Tibial artery (tissue), 4 donors: ENCODE data around the gene ATG9B.
A peak's percentile ranks its signal among the peaks of the same experiment; 100 is the strongest.

Experiments
- DNase-seq, 2 donors: peaks; one replicate each; pipeline ENCODE4 v3.0.0-alpha.2; 2019
- H3K27ac ChIP-seq, 2 donors: fragments of 200-600 bp; sonication (generic) in 1 of 2; 1 replicate in 1 of 2; 2 replicates in 1 of 2; pipeline ENCODE4 v1.5.1; 2018 to 2019; ENCODE audit warnings: mild to moderate bottlenecking in 1 of 2
- H3K27me3 ChIP-seq, 2 donors: fragments of 200-600 bp; sonication (generic) in 1 of 2; one replicate each; pipeline versions ENCODE4 v1.5.1 to v1.6.0; 2016 to 2019
- H3K36me3 ChIP-seq, 3 donors: fragments of 200-600 bp; sonication (generic) in 2 of 3; one replicate each; pipeline ENCODE4 v1.5.1; 2016 to 2019; ENCODE audit warnings: mild to moderate bottlenecking in 2 of 3
- H3K4me1 ChIP-seq, 4 donors: fragments of 200-600 bp; sonication (generic) in 2 of 4; 1 replicate in 3 of 4; 2 replicates in 1 of 4; pipeline ENCODE4 v1.5.1; 2016 to 2019
- H3K4me3 ChIP-seq, 2 donors: fragments of 200-600 bp; sonication (generic) in 1 of 2; 1 replicate in 1 of 2; 2 replicates in 1 of 2; pipeline ENCODE4 v1.5.1; 2018 to 2019; ENCODE audit warnings: mild to moderate bottlenecking in 2 of 2
- H3K9me3 ChIP-seq, 3 donors: fragments of 200-600 bp; sonication (generic) in 1 of 3; one replicate each; pipeline ENCODE4 v1.5.1; 2016 to 2019
- intact Hi-C: fragments of 100-400 bp; cut with DNase I; formaldehyde crosslinking; loops from one replicate; pipeline ENCODE4 v1.15.0; 2023; ENCODE audit warnings: low total_unique reads
- TF ChIP-seq, protein P1 (sequence below), 2 experiments: fragments of 200-600 bp in 1 of 2; fragments of 450-650 bp in 1 of 2; IDR thresholded peaks; one replicate each; pipeline ENCODE4 v1.5.1; 2017 to 2019; ENCODE audit warnings: antibody characterized with exemption in 2 of 2, mild to moderate bottlenecking in 1 of 2, moderate library complexity in 1 of 2

ATG9B gene

DNA sequence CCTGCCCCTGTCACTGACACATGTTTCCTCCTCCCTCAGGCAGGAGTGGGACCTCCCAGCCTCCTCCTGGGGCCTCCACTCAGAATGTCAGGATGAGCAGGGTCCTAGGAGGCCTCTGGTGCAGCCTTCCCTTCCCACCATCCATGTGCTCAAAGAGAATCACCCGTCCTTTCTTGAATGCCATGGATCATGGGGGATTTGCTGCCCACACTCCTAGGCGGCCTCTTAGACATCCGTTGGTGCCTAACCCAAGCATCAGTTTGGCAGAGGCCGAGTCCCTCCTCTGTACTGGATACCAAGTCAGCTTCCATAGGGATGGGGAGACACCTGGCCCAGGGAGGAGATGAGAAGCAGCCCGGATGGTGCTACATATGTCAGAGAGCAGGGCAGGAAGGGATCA is 26.5 kb downstream of the ATG9B start:
- Histone ChIP-seq H3K4me3 (no peak overlapping the region), H3K4me1 (no peaks in the 10 kb centered on the region), H3K27me3 (peaks cover 0 to 72% of the 10 kb centered on the region in 2 donors), H3K36me3 (no peaks in the 10 kb centered on the region), H3K9me3 (no peaks in the 10 kb centered on the region), H3K27ac (no peak overlapping the region)
- intact Hi-C loops = no loop called here
- TF ChIP-seq, protein P1, sequence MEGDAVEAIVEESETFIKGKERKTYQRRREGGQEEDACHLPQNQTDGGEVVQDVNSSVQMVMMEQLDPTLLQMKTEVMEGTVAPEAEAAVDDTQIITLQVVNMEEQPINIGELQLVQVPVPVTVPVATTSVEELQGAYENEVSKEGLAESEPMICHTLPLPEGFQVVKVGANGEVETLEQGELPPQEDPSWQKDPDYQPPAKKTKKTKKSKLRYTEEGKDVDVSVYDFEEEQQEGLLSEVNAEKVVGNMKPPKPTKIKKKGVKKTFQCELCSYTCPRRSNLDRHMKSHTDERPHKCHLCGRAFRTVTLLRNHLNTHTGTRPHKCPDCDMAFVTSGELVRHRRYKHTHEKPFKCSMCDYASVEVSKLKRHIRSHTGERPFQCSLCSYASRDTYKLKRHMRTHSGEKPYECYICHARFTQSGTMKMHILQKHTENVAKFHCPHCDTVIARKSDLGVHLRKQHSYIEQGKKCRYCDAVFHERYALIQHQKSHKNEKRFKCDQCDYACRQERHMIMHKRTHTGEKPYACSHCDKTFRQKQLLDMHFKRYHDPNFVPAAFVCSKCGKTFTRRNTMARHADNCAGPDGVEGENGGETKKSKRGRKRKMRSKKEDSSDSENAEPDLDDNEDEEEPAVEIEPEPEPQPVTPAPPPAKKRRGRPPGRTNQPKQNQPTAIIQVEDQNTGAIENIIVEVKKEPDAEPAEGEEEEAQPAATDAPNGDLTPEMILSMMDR (IDR thresholded peaks at IDR 0.05) = no peak
- DNase-seq = no peak

DNA sequence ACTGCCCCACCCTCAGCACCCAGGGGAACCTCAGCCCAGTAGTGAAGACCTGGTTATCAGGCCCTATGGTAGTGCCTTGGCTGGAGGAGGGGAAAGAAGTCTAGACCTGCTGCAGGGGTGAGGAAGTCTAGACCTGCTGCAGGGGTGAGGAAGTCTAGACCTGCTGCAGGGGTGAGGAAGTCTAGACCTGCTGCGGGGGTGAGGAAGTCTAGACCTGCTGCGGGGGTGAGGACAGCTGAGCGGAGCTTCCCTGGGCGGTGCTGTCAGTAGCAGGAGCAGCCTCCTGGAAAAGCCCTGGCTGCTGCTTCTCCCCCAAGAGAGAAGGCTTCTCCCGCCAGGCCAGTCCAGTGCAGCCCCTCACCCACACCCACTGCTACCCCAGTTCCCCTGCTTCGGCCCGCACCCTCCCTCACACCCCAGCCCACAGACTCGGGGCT is 27.2 kb downstream of the ATG9B start:
- H3K27ac ChIP-seq = no peak overlapping the region
- H3K27me3 ChIP-seq = peaks cover 0 to 72% of the 10 kb centered on the region in 2 donors
- no peaks in the 10 kb centered on the region for H3K36me3 ChIP-seq
- H3K4me1 ChIP-seq = no peaks in the 10 kb centered on the region
- no peak for DNase-seq
- TF ChIP-seq, protein P1 (IDR thresholded peaks at IDR 0.05) = no peak
- intact Hi-C loops = no loop called here
- H3K9me3 ChIP-seq = no peaks in the 10 kb centered on the region
- no peak overlapping the region for H3K4me3 ChIP-seq

DNA sequence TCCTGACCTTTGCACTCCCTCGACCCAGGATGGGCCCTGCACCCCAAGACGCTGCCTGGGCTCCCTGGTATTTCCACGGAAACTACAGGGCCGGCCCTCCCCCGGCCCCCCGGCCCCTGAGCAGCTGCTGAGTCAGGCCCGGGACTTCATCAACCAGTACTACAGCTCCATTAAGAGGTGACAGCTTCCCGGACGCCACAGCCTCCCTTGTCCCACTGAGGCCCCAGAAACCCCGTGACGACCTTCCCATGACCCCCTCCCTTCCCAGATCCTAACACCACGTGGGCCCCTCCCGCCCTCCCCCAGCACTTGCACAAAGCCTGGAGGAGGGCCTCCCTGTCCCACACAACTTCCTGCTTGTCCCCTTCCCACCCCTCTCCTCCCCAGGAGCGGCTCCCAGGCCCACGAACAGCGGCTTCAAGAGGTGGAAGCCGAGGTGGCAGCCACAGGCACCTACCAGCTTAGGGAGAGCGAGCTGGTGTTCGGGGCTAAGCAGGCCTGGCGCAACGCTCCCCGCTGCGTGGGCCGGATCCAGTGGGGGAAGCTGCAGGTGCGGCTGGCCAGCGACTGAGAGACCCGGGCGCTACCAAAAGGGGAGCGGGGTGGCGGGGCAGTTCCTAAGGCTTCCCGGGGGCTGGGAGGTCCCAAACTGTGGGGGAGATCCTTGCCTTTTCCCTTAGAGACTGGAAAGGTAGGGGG is 27.8 kb downstream of the ATG9B start:
- no peaks in the 10 kb centered on the region for H3K9me3 ChIP-seq
- no peak for DNase-seq
- H3K4me1 ChIP-seq = no peaks in the 10 kb centered on the region
- H3K27ac ChIP-seq = no peak overlapping the region
- no peaks in the 10 kb centered on the region for H3K36me3 ChIP-seq
- intact Hi-C loops = no loop called here
- H3K4me3 ChIP-seq = no peak overlapping the region
- H3K27me3 ChIP-seq = peaks cover 0 to 67% of the 10 kb centered on the region in 2 donors
- TF ChIP-seq, protein P1 (IDR thresholded peaks at IDR 0.05) = no peak

DNA sequence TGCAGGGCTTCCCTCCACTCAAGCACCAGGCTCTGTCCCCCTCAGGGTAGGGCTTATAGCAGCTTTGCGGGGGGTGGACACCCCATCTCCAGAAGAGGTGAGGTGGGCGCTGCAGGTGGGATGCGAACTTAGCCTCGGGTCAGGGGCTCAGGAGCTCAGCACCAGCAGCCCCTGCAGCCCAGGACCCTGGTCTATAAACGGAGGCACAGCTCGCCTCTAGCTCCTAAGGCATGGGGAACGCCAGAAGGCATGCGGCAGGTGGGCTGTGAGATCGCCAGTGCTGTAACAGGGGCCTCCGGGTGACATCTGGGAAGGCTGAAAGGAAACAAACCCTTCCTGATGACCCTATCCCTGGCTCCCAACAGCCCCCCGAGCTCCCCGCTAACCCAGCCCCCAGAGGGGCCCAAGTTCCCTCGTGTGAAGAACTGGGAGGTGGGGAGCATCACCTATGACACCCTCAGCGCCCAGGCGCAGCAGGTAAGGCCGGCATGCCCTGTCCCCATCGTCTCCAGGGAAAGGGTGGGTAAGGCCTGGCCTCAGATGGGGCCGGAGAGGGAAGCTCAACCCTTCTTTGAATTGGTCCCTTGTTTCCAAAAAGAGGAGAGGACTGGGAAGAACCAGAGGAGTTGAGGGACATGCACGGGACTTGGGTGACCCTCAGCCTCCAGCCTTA is 29.3 kb downstream of the ATG9B start:
- peak overlapping the region; percentile 16 to 29 for H3K4me3 ChIP-seq

DNA sequence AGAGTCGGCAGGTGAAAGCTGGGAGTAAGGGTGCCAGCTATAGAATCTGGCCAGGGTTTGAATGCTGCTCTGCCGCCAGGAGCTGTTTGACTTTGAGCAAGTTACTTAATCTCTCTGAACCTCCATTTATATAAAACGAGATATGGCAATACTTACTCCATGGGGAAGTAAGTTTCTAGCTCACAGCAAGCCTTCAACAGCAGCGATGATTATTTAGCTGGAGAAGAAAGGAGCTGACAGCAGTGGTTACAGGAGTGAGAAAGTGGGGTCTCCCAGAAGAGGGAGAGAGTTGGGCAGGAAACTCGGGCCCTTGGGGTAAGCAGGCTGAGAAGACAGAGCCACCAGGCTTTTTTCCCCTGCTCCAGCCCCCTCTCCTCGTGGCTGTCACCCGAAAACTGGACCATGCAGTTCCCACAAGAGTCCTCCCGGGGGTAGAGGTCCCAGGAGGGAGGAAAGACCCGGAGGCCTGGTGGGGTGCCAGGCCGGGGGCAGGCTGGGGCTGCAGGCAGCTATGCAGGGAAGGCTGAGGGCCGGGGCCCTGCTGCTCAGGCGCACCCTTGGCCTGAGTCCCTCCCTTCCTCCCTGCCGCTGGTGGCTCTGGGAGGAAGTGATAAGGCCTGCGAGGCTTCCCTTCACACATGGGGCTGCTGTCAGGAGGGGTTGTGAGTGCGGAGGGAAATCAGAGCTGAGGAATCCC is 30.0 kb downstream of the ATG9B start:
- DNase-seq = no peak
- Histone ChIP-seq H3K9me3 (peaks cover 0 to 18% (median 14%) of the 10 kb centered on the region in 3 donors), H3K4me3 (peak overlapping the region; percentile 16 to 29), H3K4me1 (no peaks in the 10 kb centered on the region), H3K27me3 (peaks cover 0 to 57% of the 10 kb centered on the region in 2 donors), H3K36me3 (no peaks in the 10 kb centered on the region), H3K27ac (no peak overlapping the region)
- intact Hi-C loops = no loop called here
- TF ChIP-seq, protein P1 (IDR thresholded peaks at IDR 0.05) = no peak

More for the DNA sequence above, 29.3 kb downstream of the ATG9B start:
- Histone ChIP-seq H3K27me3 (peaks cover 0 to 58% of the 10 kb centered on the region in 2 donors), H3K4me1 (no peaks in the 10 kb centered on the region), H3K36me3 (no peaks in the 10 kb centered on the region), H3K27ac (no peak overlapping the region), H3K9me3 (peaks cover 0 to 15% (median 13%) of the 10 kb centered on the region in 3 donors)
- no peak for DNase-seq
- TF ChIP-seq, protein P1 (IDR thresholded peaks at IDR 0.05) = no peak
- intact Hi-C loops = no loop called here
